Stimulated activated naive CD4-positive, alpha-beta T cell treated with Interleukin-2 at 50 U/mL for 16 hours (primary cell): ENCODE data around the gene E2F2.

Experiments
- DNase-seq: peaks from one replicate; lab custom pipeline; 2025; lab: John Stamatoyannopoulos, UW

Gene E2F2

GRCh38 chr1:23483321-23484252 is 47.4 kb downstream of the E2F2 start, which contains the start of gene ASAP3:
Gene ASAP3 (minus strand): TSS chr1:23484179. CDS start chr1:23484133, 46 bp downstream.
- DNase-seq, result no peak

DNA sequence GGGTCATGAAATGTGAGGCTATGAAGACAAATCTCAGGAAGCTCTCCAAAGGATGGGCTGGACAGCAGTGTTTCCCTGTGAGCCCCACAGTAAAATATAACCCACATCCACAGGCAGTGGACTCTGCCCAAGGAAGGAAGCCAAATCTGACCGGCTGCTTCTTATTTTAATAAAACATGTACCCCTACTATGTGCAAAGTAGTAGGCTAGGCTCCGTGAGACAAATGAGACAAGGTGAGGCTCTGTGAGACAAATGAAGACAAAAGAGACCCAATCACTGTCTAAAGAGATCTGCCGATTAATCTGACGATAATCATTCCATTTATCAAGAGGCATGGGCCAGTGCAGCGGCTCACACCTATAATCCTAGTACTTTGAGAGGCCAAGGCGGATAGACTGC is 49.1 kb downstream of the E2F2 start:
- no peak for DNase-seq

- DNase-seq, result no peak
Measured at GRCh38 chr1:23481026-23481597, 49.9 kb downstream of the E2F2 start.

- DNase-seq, result no peak
Measured at GRCh38 chr1:23480187-23481025, 50.6 kb downstream of the E2F2 start.

DNA sequence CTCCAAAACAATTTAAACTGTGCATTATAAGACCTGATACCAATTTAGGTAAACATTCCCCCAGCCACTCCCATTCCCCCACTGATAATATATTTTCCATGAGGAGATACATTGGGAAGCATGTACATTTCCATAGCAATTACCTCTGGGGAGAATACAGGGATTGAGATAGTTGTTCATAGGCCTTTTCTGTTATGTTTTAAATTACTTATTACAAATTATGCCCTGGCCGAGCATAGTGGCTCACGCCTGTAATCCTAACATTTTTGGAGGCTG is 51.4 kb downstream of the E2F2 start:
- no peak for DNase-seq

GRCh38 chr1:23478896-23479665 is 52.0 kb downstream of the E2F2 start:
- no peak for DNase-seq

DNA sequence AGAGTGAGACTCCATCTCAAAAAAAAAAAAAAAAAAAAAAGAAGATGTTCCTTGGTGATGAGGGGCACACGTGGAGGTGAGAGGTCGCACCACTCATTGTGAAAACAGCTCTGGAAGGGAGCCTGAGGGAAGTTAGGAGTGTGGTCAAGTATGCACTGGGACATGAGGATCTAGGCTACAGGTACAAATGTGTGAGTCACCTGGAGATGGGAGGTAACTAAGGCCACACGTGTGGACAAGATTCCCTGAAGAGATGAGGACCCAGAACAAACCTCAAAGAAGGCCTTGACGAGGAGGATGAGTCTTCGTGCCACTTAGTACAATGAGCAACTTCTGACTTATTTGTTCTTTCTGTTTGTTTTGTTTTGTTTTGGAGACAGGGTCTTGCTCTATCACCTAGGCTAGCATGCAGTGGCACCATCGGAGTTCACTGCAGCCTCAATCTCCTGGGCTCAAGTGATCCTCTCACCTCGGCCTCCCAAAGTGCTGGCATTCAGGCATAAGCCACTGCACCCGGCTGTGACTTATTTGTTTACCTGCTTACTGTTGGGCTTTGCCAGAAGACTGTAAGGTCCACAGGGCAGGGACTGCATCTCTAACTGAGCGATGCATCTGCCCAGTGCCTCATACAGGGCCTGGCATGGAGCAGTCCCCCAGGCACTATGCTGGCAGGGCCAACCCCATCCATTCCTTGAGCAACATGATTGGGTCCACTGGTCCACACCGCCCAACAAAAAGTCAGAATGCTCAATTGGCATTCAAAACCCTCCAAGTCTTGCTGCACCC is 53.5 kb downstream of the E2F2 start:
- DNase-seq, result no peak

- DNase-seq, result no peak
Measured at GRCh38 chr1:23475641-23476040, 55.4 kb downstream of the E2F2 start.

DNA sequence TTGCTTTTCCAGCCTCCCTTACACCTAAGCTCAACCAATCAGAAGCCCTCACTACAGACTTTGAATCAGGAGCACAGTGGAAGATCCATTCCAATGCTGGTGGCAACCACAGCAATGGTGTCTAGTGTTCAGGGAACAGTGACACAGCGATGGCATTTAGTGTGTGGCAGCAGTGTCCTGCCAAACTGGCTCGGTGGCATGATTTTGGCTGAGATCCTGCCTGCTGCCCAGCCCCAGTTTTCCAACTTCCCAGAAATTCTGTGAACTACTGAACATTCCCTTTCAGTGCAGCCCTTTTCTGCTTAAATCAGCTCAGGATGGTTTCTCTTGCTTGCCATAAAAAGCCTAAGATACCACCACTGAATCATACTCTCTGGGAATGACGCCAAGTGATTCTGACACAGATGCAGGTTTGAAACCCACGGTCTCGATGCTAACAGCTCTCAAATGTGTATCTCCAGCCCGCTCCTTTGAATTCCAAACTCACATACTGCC is 55.9 kb downstream of the E2F2 start:
- DNase-seq, result no peak

- no peak for DNase-seq
Measured at GRCh38 chr1:23473037-23473800, 57.8 kb downstream of the E2F2 start.

- no peak for DNase-seq
Measured at GRCh38 chr1:23472351-23473036, 58.5 kb downstream of the E2F2 start.

- DNase-seq, result no peak
Measured at GRCh38 chr1:23471473-23472075, 59.5 kb downstream of the E2F2 start.

GRCh38 chr1:23470282-23471070 is 60.6 kb downstream of the E2F2 start:
- DNase-seq, result no peak

DNA sequence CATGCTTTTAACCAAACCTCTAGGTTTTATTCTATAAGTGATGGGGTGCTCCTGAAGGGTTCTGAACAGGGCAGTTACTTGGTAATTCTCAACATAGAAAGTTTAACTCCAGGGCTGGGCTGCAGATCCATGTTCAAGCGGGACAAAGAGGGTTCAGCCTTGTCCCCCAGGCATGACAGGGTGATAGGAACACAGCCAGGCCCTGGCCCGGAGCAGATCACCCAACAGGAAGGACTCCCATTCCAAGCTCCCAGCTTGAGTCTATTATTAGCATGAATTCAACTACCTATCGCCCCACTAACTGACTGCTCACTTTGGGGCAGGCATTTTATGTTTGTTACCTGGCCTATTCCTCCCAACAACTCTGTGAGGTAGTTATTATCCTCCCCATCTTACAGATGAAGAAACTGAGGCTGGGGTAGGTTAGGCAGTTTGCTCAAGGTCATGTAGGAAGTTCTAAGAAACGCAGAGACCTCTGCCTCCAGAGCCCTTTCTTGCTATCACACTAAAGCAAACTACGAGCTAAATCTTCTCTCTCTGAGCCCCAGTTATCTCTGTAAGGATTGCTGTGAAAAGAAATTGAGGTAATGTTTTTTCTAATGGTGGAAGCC is 61.6 kb downstream of the E2F2 start:
- no peak for DNase-seq

DNA sequence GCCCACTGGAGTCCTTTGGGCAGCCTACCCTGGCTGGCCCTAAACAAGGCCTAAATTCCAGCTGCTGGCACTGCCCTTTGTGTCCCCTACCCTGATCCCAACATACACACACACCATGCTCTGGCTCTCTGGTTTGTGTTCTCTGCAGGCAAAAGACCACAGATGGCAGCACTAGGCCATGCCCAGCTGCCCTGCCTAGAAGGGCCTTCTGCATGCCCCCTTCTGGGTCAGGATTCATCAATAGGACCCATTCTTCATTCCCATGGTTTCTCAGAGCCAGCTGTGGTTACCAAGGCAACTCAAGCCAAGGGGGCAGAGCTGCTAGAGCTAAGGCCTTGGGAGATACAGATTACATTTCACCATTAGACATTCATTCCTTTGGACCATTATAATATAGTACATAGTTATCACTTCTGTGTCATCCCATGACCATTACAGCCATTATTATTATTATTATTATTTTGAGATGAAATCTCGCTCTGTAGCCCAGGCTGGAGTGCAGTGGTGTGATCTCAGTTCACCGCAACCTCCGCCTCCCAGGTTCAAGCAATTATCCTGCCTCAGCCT is 64.5 kb downstream of the E2F2 start:
- no peak for DNase-seq

DNA sequence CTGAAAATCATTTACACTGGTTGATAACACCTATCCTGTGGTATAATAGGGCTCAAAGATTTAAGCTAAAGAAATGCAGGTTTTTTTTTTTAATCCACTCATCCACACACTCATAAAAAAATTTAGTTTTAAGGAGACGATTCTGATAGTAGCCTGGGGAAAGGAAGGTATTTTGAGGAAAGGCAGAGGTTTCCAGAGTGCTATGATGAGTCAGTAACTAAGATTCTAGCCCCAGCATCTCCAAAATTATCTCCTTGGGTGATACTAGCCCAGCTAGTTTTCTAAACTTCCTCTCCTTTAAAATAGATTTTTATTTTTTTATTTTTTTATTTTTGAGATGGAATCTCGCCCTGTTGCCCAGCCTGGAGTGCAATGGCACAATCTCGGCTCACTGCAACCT is 67.7 kb downstream of the E2F2 start:
- no peak for DNase-seq

DNA sequence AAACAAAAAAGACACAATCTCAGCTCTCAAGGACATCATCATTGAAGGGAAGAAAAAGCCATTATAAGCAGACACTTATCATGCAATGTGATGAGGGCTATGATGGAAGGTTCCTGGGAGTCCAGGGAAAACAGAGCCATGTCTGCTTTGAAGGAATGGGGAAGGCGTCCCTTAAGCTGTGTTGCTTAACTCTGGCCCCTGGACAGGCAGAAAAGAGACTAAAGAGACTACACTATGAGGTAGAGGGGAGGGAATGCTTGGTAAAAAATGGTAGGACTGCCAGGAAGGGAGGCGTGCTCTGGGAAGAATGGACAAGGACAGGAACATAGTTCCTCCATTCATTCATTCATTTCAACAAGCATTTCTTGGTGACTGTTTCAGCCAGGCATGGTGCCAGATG is 68.3 kb downstream of the E2F2 start:
- DNase-seq, result no peak

GRCh38 chr1:23461050-23461449 is 70.0 kb downstream of the E2F2 start:
- DNase-seq, result no peak
